Measurements from ENCODE around the gene THSD1.
"Not testable (repeated sequence)": the region's sequence is repeated elsewhere in the genome, so short reads cannot be mapped to it uniquely, and the experiment has no call there.

The THSD1 gene

DNA sequence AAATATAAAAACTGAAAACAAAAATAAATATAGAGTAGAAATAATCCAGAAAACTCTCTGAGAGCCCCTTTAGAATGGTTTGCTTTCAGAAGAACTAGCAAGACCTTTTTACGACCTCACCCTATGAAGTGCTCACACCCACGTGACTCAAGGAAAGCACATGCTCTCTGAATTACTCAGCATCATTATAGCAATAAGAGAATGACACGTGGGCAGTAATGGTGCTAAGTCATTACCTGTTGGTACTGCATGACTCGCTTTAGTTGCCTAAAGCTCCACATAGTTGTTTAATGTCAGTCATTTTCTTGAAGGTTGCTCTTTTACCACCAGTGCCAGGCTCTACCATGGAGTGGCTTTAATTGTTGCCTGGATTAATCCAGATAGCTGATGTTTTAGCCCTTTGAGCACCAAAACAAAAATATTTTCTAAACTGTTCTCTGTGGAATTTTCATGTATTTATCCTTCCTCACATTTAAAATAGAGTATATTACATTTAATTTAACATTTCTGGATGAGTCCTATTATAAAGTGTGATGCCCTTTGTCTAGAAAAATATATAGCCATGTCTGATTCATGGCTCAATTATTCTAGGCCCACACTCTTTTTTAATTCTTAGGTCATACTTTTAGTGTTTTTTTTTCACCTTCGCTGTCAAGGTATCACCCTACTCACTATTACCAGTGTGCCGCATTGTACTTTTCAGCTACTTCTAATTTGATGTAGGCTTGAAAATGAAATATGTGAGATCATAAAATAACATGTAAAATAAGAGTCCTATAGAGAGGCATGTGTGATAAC, 56.8 kb downstream of the THSD1 start:
- peak; percentile 46 for DNase-seq

DNA sequence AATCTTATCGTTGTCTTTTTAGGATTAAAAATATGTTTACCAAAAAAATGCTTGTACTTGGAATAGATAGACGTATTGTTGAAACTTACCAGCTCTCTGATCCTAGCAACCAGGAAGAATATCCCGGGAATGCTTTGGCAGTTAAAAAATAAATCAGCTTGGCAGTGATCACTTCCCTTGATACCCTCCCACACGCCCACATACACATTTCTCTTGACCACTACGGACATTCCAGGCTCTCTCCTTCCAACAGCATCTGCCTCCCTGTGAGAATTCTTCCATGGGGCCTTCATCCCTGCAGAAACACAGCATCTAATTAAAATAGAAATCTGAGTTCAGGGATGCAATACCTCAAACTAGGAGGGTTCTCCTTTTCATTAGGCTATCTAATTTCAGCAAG, 57.9 kb downstream of the THSD1 start:
- no peak for DNase-seq

DNA sequence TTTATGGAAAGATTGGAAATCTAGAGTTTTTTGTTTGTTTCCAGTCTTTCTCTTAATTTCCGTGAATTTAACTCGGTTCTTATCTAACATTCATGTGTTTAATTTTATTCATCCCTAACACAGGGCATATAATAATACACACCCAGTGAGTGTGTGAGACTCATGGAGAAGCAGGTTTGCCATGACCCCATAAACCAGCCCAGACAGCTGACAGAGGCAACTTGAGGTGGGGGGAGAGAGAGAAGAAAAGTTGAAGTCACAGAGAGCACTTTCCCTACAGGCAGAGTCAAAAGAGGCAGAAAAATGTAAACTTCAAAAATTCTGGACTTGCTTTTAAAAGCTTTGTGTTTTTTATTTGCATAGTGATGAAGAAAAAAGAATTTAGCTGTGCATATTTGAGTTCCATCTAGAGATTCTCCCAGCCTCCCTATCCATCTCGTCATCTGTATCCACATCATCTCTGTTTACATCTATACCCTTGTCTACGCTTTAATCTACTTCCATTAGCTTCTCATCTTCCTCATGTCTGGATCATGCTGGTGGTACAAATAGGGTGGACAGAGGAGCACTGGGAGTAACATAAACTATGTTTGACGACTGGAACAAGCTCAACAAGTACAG, 60.2 kb downstream of the THSD1 start:
- DNase-seq = no peak

DNA sequence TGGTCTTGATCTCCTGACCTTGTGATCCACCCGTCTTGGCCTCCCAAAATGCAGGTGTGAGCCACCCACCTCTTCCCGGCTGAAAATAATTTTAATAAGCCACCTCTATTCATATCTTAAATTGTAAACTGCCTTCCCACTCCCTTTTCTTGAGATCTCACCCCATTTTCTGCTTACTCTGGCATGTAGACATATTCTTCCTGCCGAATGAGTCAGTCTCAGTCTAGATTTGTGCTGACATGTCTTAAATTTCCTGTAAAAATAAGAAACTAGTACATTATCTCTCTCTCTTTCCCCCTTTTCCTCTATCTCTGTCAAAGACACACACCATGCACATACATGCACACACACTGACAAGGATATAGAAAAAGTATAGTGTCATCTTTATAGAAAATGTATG, 60.9 kb downstream of the THSD1 start:
- no peak for DNase-seq

GRCh38 chr13:52344108-52344507, 61.9 kb downstream of the THSD1 start:
- no peak for DNase-seq

DNA sequence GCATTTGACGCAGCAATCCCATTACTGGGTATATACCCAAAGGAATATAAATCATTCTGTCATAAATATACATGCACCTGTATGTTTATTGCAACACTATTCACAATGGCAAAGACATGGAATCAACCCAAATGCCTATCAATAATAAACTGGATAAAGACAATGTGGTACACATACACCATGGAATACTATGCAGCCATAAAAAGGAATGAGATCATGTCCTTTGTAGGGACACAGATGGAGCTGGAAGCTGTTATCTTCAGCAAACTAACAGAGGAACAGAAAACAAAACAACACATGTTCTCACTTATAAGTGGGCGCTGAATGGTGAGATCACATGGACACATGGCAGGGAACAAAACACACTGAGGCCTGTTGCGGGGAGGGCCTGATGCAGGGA, 63.8 kb downstream of the THSD1 start:
- not testable (repeated sequence) for DNase-seq

DNA sequence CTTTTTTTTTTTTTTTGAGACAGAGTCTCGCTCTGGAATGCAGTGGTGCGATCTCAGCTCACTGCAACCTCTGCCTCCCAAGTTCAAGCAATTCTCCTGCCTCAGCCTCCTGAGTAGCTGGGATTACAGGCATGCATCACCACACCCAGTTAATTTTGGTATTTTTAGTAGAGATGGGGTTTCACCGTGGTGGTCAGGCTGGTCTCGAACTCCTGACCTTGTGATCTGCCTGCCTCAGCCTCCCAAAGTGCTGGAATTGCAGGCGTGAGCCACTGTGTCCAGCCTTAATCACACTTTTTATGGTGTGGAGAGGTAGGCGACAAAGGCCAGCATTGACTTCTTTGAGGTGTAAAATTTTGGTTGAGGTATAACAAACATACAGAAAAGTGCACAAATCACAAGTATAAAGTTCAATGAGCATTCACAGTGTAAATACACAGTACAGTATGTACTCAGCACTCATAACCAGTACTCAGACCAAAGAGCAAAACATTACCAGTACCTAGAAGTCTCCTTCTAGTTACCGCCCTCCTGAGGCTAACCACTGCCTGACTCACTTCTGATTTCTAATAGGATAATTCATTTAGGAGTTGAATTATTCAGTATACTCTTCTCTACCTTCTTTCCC, 68.0 kb downstream of the THSD1 start:
- not testable (repeated sequence) for DNase-seq

DNA sequence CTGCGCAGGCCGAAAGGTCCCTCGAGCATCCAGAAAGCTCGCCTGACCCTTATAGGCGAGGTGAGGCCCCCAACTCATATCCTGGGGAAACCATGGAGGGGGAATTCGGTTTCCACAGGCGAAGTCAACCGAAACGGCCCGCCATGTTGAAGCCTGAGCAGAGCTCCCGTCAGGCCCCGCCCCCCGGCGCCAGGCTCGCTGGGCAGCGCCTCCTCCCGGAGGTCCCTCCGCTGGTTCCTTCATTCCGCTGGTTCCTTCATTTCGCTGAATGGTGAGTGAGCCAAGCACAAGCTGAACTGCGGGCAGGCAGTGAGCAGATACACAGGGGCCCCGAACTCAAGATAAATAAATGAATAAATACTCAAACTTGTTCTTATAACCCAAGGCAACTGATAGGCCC, 71.9 kb downstream of the THSD1 start:
- DNase-seq = not testable (repeated sequence)

DNA sequence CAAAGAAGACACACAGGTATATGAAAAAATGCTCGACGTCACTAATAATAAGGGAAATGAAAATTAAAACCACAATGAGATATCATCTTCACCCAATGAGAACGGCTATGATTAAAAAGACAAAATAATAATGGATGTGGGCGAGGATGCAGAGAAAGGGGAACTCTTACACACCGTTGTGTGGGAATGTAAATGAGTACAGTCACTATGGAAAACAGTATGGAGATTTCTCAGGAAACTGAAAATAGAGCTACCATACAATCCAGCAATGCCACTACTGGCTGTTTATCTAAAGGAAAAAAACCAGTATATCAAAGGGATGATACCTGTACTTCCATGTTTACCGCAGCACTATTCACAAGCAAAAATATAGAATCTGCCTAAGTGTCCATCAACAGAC, 74.1 kb downstream of the THSD1 start:
- DNase-seq = not testable (repeated sequence)
